ENCODE data around the gene ZNF862. TPM values are rescaled to one million over a fixed set of nuclear protein-coding genes. Genes with fewer than 3 reads are reported as not detected.

The ZNF862 gene
- polyA plus RNA-seq, 1 experiment: 11.5 TPM

- Histone ChIP-seq H3K27me3 (ENCODE audit: control insufficient read depth, insufficient read depth, low read length) (peaks cover 4% of the 10 kb centered on the region), H3K9me3 (ENCODE audit: control insufficient read depth, insufficient read depth, low read length) (no peaks in the 10 kb centered on the region), H3K27ac (ENCODE audit: low read depth, low read length) (no peak overlapping the region), H3K4me3 (ENCODE audit: low read depth, low read length) (no peak overlapping the region)
- TF ChIP-seq CTCF (IDR thresholded peaks at IDR 0.05; ENCODE audit: low read depth, low read length): no peak
- DNase-seq (ENCODE audit: low read depth, low spot score): no peak
- CTCF ChIA-PET: no interaction called here
- POLR2A ChIA-PET: no interaction called here
Observed at GRCh38 chr7:149801816-149802215, 36.4 kb upstream of the ZNF862 start.

GRCh38 chr7:149802966-149803365 is 35.2 kb upstream of the ZNF862 start:
- Histone ChIP-seq H3K27ac (ENCODE audit: low read depth, low read length) (no peak overlapping the region), H3K4me3 (ENCODE audit: low read depth, low read length) (no peak overlapping the region), H3K9me3 (ENCODE audit: control insufficient read depth, insufficient read depth, low read length) (no peaks in the 10 kb centered on the region), H3K27me3 (ENCODE audit: control insufficient read depth, insufficient read depth, low read length) (peaks cover 4% of the 10 kb centered on the region)
- CTCF ChIA-PET: no interaction called here
- no peak for DNase-seq (ENCODE audit: low read depth, low spot score)
- TF ChIP-seq CTCF (IDR thresholded peaks at IDR 0.05; ENCODE audit: low read depth, low read length): no peak
- POLR2A ChIA-PET: no interaction called here

DNA sequence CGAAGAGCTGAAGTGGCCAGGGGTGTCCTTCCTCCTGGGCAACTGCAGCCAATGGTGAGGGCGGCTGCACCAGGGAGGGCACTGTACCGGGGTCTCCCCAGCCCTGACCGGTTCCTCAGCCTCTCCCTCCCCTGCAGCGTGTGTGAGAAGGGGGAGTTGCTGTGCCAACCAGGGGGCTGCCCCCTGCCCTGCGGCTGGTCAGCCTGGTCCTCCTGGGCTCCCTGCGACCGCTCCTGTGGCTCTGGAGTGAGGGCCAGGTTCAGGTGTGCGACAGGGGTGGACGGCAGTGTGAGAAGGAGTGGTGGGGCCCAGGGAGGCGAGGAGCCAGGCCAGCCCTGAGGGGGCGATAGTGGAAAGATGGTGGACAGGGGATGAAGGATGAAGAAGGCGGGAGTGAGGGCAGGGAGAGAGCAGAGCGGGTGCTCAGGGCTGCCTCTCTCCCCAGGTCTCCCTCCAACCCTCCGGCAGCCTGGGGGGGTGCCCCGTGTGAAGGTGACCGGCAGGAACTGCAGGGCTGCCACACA is 34.6 kb upstream of the ZNF862 start:
- Histone ChIP-seq H3K27me3 (ENCODE audit: control insufficient read depth, insufficient read depth, low read length) (peaks cover 4% of the 10 kb centered on the region), H3K9me3 (ENCODE audit: control insufficient read depth, insufficient read depth, low read length) (no peaks in the 10 kb centered on the region), H3K4me3 (ENCODE audit: low read depth, low read length) (no peak overlapping the region), H3K27ac (ENCODE audit: low read depth, low read length) (no peak overlapping the region)
- CTCF ChIA-PET: no interaction called here
- DNase-seq (ENCODE audit: low read depth, low spot score): no peak
- POLR2A ChIA-PET: no interaction called here
- TF ChIP-seq CTCF (IDR thresholded peaks at IDR 0.05; ENCODE audit: low read depth, low read length): no peak

GRCh38 chr7:149804106-149804505 is 34.1 kb upstream of the ZNF862 start:
- no peak overlapping the region for H3K4me3 ChIP-seq (ENCODE audit: low read depth, low read length)
- H3K27me3 ChIP-seq (ENCODE audit: control insufficient read depth, insufficient read depth, low read length): peaks cover 4% of the 10 kb centered on the region
- no peaks in the 10 kb centered on the region for H3K9me3 ChIP-seq (ENCODE audit: control insufficient read depth, insufficient read depth, low read length)
- POLR2A ChIA-PET: no interaction called here
- no peak for TF ChIP-seq CTCF (IDR thresholded peaks at IDR 0.05; ENCODE audit: low read depth, low read length)
- H3K27ac ChIP-seq (ENCODE audit: low read depth, low read length): no peak overlapping the region
- CTCF ChIA-PET: no interaction called here
- DNase-seq (ENCODE audit: low read depth, low spot score): no peak

- H3K27ac ChIP-seq (ENCODE audit: low read depth, low read length): no peak overlapping the region
- H3K9me3 ChIP-seq (ENCODE audit: control insufficient read depth, insufficient read depth, low read length): no peaks in the 10 kb centered on the region
- ChIA-PET CTCF (interaction anchor here (0.9 to 1.6 kb wide), 5 partner anchors 16 to 1085 kb away, joined by 3 to 7 read pairs (median 4); no protein-coding TSS in a partner anchor), POLR2A (no interaction called here)
- H3K4me3 ChIP-seq (ENCODE audit: low read depth, low read length): no peak overlapping the region
- no peak for DNase-seq (ENCODE audit: low read depth, low spot score)
- peaks cover 4% of the 10 kb centered on the region for H3K27me3 ChIP-seq (ENCODE audit: control insufficient read depth, insufficient read depth, low read length)
- no peak for TF ChIP-seq CTCF (IDR thresholded peaks at IDR 0.05; ENCODE audit: low read depth, low read length)
Observed at GRCh38 chr7:149806726-149807125, 31.4 kb upstream of the ZNF862 start.
